HEK293 (cell line): ENCODE results near the gene GSTM5.
"Not testable (repeated sequence)": the region's sequence is repeated elsewhere in the genome, so short reads cannot be mapped to it uniquely, and the experiment has no call there.

Experiments used
- CTCF ChIA-PET: fragments of 350-600 bp; formaldehyde crosslinking; extraction: SDS; loops from one replicate; lab custom pipeline; 2021; ENCODE audit warnings: antibody characterized with exemption; lab: Yijun Ruan, JAX
- POLR2A ChIA-PET: fragments of 300-600 bp; formaldehyde crosslinking; extraction: SDS; loops from one replicate; lab custom pipeline; 2020; ENCODE audit warnings: antibody characterized with exemption, inconsistent platforms; lab: Yijun Ruan, JAX
- H3K27ac ChIP-seq: fragments of 200-500 bp; sonication (Bioruptor generic); 2 replicates; pipeline ENCODE4 v1.5.1; 2014; ENCODE audit warnings: low read depth, low read length, control low read depth, inconsistent platforms; ENCODE audit errors: extremely low read depth
- H3K36me3 ChIP-seq, 2 experiments: fragments of 200-500 bp in 1 of 2; sonication (Bioruptor generic) in 1 of 2; 1 replicate in 1 of 2; 2 replicates in 1 of 2; pipeline ENCODE4 v1.5.1; 2014 to 2017; ENCODE audit warnings: inconsistent platforms in 2 of 2, low read length in 2 of 2; ENCODE audit not compliant: control insufficient read depth in 2 of 2, insufficient read depth in 1 of 2
- H3K4me1 ChIP-seq: fragments of 200-500 bp; sonication (Bioruptor generic); 2 replicates; pipeline ENCODE4 v1.5.1; 2014; ENCODE audit warnings: mild to moderate bottlenecking, low read length, inconsistent platforms; ENCODE audit not compliant: control insufficient read depth, insufficient read depth
- H3K4me3 ChIP-seq: 2 replicates; pipeline ENCODE4 v1.5.1; 2011; ENCODE audit warnings: low read depth, mild to moderate bottlenecking, control low read depth, low read length, moderate library complexity
- H3K9me3 ChIP-seq: fragments of 200-500 bp; sonication (Bioruptor generic); 2 replicates; pipeline ENCODE4 v1.5.1; 2014; ENCODE audit warnings: low read depth, low read length, inconsistent platforms; ENCODE audit not compliant: control insufficient read depth, insufficient read depth
- EGR2 ChIP-seq: fragments of 450-650 bp; formaldehyde crosslinking; IDR thresholded peaks from 2 replicates; pipeline ENCODE4 v1.5.1; 2016; ENCODE audit warnings: low read depth, missing biosample characterization, missing genetic modification characterization
- KLF1 ChIP-seq: fragments of 450-650 bp; formaldehyde crosslinking; IDR thresholded peaks from 2 replicates; pipeline ENCODE4 v1.5.1; 2016; ENCODE audit warnings: missing biosample characterization, missing genetic modification characterization
- PRDM1 ChIP-seq: fragments of 450-650 bp; formaldehyde crosslinking; IDR thresholded peaks from 2 replicates; pipeline ENCODE4; 2016; ENCODE audit warnings: missing biosample characterization, missing genetic modification characterization
- SETDB1 ChIP-seq: IDR thresholded peaks from one replicate; pipeline ENCODE4 v1.6.1; 2017; ENCODE audit warnings: mild to moderate bottlenecking, low read length, moderate library complexity, mixed read lengths; ENCODE audit not compliant: insufficient read length
- ZBTB1 ChIP-seq: fragments of 450-650 bp; formaldehyde crosslinking; IDR thresholded peaks from 2 replicates; pipeline ENCODE4 v1.5.1; 2016; ENCODE audit warnings: missing biosample characterization, missing genetic modification characterization
- ZBTB20 ChIP-seq: fragments of 450-650 bp; formaldehyde crosslinking; IDR thresholded peaks from 2 replicates; pipeline ENCODE4 v1.5.1; 2016; ENCODE audit warnings: missing biosample characterization, missing genetic modification characterization
- ZBTB48 ChIP-seq: fragments of 450-650 bp; formaldehyde crosslinking; IDR thresholded peaks from 2 replicates; pipeline ENCODE4 v1.5.1; 2016; ENCODE audit warnings: missing biosample characterization, missing genetic modification characterization
- ZFP37 ChIP-seq: fragments of 450-650 bp; formaldehyde crosslinking; IDR thresholded peaks from 2 replicates; pipeline ENCODE4 v1.5.1; 2016; ENCODE audit warnings: missing biosample characterization, missing genetic modification characterization
- ZNF10 ChIP-seq: fragments of 450-650 bp; formaldehyde crosslinking; IDR thresholded peaks from 2 replicates; pipeline ENCODE4 v1.5.1; 2017; ENCODE audit warnings: missing biosample characterization, missing genetic modification characterization
- ZNF146 ChIP-seq: fragments of 450-650 bp; formaldehyde crosslinking; IDR thresholded peaks from 2 replicates; pipeline ENCODE4 v1.5.1; 2016; ENCODE audit warnings: missing biosample characterization, missing genetic modification characterization
- ZNF239 ChIP-seq: fragments of 450-650 bp; formaldehyde crosslinking; IDR thresholded peaks from 2 replicates; pipeline ENCODE4 v1.5.1; 2016; ENCODE audit warnings: missing biosample characterization, missing genetic modification characterization
- ZNF311 ChIP-seq: fragments of 450-650 bp; formaldehyde crosslinking; IDR thresholded peaks from 2 replicates; pipeline ENCODE4 v1.5.1; 2017; ENCODE audit warnings: missing biosample characterization, missing genetic modification characterization, borderline replicate concordance
- ZNF391 ChIP-seq: fragments of 450-650 bp; formaldehyde crosslinking; IDR thresholded peaks from 2 replicates; pipeline ENCODE4 v1.5.1; 2016; ENCODE audit warnings: low read depth, missing biosample characterization, missing genetic modification characterization, borderline replicate concordance
- ZNF416 ChIP-seq: fragments of 450-650 bp; formaldehyde crosslinking; IDR thresholded peaks from 2 replicates; pipeline ENCODE4 v1.5.1; 2016; ENCODE audit warnings: missing biosample characterization, missing genetic modification characterization
- ZNF664 ChIP-seq: fragments of 450-650 bp; formaldehyde crosslinking; IDR thresholded peaks from 2 replicates; pipeline ENCODE4 v1.5.1; 2016; ENCODE audit warnings: missing biosample characterization, missing genetic modification characterization
- ZNF768 ChIP-seq: fragments of 450-650 bp; formaldehyde crosslinking; IDR thresholded peaks from 2 replicates; pipeline ENCODE4 v1.5.1; 2018; ENCODE audit warnings: missing biosample characterization, mild to moderate bottlenecking, missing genetic modification characterization
- TF ChIP-seq, protein P1 (sequence below): fragments of 450-650 bp; IDR thresholded peaks from 2 replicates; pipeline ENCODE4 v1.5.1; 2018; ENCODE audit warnings: missing biosample characterization, mild to moderate bottlenecking, missing genetic modification characterization
- TF ChIP-seq, protein P2 (sequence below): fragments of 450-650 bp; formaldehyde crosslinking; IDR thresholded peaks from 2 replicates; pipeline ENCODE4 v1.5.1; 2016; ENCODE audit warnings: missing biosample characterization, missing genetic modification characterization
- TF ChIP-seq, protein P3 (sequence below): fragments of 450-650 bp; formaldehyde crosslinking; IDR thresholded peaks from 2 replicates; pipeline ENCODE4 v1.5.1; 2016; ENCODE audit warnings: missing biosample characterization, missing genetic modification characterization
- TF ChIP-seq, protein P4 (sequence below): fragments of 450-650 bp; formaldehyde crosslinking; IDR thresholded peaks from 2 replicates; pipeline ENCODE4 v1.5.1; 2016; ENCODE audit warnings: missing biosample characterization, missing genetic modification characterization

The GSTM5 gene

DNA sequence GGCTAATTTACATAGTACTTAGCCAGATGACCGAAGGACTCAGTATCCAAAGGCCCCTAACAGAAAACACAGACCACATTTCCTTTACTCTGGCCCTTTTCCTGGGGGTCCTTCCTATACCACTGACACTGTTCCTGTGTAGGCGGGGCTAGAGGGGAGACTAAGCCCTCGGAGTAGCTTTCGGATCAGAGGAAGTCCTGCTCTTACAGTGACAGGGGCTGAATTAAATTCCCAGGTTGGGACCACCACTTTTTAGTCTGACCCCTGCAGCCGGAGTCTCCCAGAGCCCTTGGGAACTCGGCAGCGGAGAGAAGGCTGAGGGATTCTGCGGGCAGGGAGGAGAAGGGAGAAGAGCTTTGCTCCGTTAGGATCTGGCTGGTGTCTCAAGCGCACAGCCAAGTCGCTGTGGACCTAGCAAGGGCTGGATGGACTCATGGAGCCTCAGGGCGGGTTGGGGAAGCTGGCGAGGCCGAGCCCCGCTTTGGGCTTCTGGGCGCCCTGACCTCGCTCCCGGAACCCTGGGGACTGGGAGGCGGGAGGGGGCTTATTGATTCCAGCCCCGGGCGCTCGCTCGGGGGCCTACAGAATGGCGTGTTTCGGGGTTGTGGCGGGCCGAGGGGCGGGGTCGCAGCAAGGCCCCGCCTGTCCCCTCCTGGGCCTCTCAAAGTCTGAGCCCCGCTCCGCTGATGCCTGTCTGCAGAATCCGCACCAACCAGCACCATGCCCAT, at the start of gene GSTM5:
Gene GSTM5 (plus strand): TSS at position 659 of the 728 bp plus-strand sequence. CDS start 62 bp downstream, at position 721.
- H3K4me3 ChIP-seq, POLR2A ChIA-PET: not testable (repeated sequence)

DNA sequence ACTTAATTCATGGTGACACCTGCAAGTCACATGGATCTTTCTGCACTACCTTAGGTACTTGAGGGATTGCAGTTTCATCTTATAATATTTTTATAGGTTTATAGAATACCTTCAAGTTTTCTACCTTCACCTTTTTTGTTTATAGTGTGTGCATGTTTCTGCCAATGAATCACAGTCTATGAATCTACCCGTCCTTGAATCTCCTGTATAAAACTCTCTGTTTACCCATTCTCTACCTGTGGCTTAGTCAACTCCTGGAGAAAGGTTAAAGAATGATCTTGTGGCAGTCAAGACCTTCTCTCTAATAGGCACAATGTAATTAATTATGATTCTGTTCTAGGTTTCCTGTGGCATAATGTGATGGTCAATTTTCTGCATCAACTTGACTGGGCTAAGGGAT, 47.4 kb upstream of the GSTM5 start:
- H3K4me1 ChIP-seq, result no peaks in the 10 kb centered on the region
- TF ChIP-seq ZNF391 (tag by site-specific recombination) (no peak), ZFP37 (no peak), PRDM1 (tag by site-specific recombination) (no peak), ZNF416 (tag by site-specific recombination) (no peak), EGR2 (tag by site-specific recombination) (no peak), ZNF768 (tag by site-specific recombination) (no peak), ZBTB1 (tag by site-specific recombination) (no peak), ZNF10 (no peak), KLF1 (tag by site-specific recombination) (no peak), SETDB1 (no peak), ZNF311 (no peak), ZNF664 (tag by site-specific recombination) (no peak), ZBTB48 (tag by site-specific recombination) (no peak), ZBTB20 (tag by site-specific recombination) (no peak), ZNF146 (tag by site-specific recombination) (no peak), ZNF239 (tag by site-specific recombination) (no peak)
- TF ChIP-seq, protein P1, sequence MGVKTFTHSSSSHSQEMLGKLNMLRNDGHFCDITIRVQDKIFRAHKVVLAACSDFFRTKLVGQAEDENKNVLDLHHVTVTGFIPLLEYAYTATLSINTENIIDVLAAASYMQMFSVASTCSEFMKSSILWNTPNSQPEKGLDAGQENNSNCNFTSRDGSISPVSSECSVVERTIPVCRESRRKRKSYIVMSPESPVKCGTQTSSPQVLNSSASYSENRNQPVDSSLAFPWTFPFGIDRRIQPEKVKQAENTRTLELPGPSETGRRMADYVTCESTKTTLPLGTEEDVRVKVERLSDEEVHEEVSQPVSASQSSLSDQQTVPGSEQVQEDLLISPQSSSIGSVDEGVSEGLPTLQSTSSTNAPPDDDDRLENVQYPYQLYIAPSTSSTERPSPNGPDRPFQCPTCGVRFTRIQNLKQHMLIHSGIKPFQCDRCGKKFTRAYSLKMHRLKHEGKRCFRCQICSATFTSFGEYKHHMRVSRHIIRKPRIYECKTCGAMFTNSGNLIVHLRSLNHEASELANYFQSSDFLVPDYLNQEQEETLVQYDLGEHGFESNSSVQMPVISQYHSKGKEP, result no peak
- TF ChIP-seq, protein P2, sequence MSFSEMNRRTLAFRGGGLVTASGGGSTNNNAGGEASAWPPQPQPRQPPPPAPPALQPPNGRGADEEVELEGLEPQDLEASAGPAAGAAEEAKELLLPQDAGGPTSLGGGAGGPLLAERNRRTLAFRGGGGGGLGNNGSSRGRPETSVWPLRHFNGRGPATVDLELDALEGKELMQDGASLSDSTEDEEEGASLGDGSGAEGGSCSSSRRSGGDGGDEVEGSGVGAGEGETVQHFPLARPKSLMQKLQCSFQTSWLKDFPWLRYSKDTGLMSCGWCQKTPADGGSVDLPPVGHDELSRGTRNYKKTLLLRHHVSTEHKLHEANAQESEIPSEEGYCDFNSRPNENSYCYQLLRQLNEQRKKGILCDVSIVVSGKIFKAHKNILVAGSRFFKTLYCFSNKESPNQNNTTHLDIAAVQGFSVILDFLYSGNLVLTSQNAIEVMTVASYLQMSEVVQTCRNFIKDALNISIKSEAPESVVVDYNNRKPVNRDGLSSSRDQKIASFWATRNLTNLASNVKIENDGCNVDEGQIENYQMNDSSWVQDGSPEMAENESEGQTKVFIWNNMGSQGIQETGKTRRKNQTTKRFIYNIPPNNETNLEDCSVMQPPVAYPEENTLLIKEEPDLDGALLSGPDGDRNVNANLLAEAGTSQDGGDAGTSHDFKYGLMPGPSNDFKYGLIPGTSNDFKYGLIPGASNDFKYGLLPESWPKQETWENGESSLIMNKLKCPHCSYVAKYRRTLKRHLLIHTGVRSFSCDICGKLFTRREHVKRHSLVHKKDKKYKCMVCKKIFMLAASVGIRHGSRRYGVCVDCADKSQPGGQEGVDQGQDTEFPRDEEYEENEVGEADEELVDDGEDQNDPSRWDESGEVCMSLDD (tag by site-specific recombination), result no peak
- TF ChIP-seq, protein P3, sequence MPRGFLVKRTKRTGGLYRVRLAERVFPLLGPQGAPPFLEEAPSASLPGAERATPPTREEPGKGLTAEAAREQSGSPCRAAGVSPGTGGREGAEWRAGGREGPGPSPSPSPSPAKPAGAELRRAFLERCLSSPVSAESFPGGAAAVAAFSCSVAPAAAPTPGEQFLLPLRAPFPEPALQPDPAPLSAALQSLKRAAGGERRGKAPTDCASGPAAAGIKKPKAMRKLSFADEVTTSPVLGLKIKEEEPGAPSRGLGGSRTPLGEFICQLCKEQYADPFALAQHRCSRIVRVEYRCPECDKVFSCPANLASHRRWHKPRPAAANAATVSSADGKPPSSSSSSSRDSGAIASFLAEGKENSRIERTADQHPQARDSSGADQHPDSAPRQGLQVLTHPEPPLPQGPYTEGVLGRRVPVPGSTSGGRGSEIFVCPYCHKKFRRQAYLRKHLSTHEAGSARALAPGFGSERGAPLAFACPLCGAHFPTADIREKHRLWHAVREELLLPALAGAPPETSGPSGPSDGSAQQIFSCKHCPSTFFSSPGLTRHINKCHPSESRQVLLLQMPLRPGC, result no peak
- TF ChIP-seq, protein P4, sequence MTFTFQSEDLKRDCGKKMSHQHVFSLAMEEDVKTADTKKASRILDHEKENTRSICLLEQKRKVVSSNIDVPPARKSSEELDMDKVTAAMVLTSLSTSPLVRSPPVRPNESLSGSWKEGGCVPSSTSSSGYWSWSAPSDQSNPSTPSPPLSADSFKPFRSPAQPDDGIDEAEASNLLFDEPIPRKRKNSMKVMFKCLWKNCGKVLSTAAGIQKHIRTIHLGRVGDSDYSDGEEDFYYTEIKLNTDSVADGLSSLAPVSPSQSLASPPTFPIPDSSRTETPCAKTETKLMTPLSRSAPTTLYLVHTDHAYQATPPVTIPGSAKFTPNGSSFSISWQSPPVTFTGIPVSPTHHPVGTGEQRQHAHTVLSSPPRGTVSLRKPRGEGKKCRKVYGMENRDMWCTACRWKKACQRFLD (tag by site-specific recombination), result no peak
- TF ChIP-seq, all 188 proteins: peak for 0
- Histone ChIP-seq H3K27ac (no peak overlapping the region), H3K36me3 (no peaks in the 10 kb centered on the region), H3K4me3 (no peak overlapping the region), H3K9me3 (no peaks in the 10 kb centered on the region)
- CTCF ChIA-PET, result no interaction called here
- POLR2A ChIA-PET, result no interaction called here

More for the DNA sequence above, at the start of gene GSTM5:
- H3K36me3 ChIP-seq, H3K9me3 ChIP-seq, H3K4me1 ChIP-seq, H3K27ac ChIP-seq: not testable (repeated sequence)
- CTCF ChIA-PET, result interaction anchor here (0.6 kb wide), 1 partner anchor 9 kb away, joined by 4 read pairs; no protein-coding TSS in a partner anchor
